Activated naive CD8-positive, alpha-beta T cell treated with anti-CD3 and anti-CD28 coated beads for 36 hours (primary cell): Measurements from ENCODE around the gene PRR15. TPM values are rescaled to one million over a fixed set of nuclear protein-coding genes. Genes with fewer than 3 reads are reported as not detected.
"Not testable (repeated sequence)": the region's sequence is repeated elsewhere in the genome, so short reads cannot be mapped to it uniquely, and the experiment has no call there.

Source experiments
- DNase-seq: peaks from one replicate; pipeline ENCODE4 v3.0.0; 2021
- H3K27ac Mint-ChIP-seq: one replicate; pipeline ENCODE4 v1.8.0; 2022; ENCODE audit warnings: mild to moderate bottlenecking, moderate library complexity, mixed read lengths
- H3K27me3 Mint-ChIP-seq: one replicate; pipeline ENCODE4 v1.8.0; 2022; ENCODE audit warnings: mild to moderate bottlenecking, mixed read lengths
- H3K36me3 Mint-ChIP-seq: one replicate; pipeline ENCODE4 v1.8.0; 2021; ENCODE audit warnings: mild to moderate bottlenecking, mixed read lengths
- H3K4me1 Mint-ChIP-seq: one replicate; pipeline ENCODE4 v1.8.0; 2021; ENCODE audit warnings: mixed read lengths
- H3K4me3 Mint-ChIP-seq: one replicate; pipeline ENCODE4 v1.8.0; 2022; ENCODE audit warnings: mild to moderate bottlenecking, moderate library complexity, mixed read lengths
- H3K9me3 Mint-ChIP-seq: one replicate; pipeline ENCODE4 v1.8.0; 2022; ENCODE audit warnings: mixed read lengths
- total RNA-seq, 2 experiments: library from RNA; stranded (reverse); gene quantifications; one replicate each; pipeline ENCODE4 v1.2.3, GENCODE V29; 2021

PRR15 gene
- total RNA-seq: not detected

GRCh38 chr7:29563590-29564495 is at the start of gene PRR15:
PRR15 (plus strand) TSS chr7:29563835; CDS start chr7:29566330, 2,495 bp downstream.
- H3K36me3 Mint-ChIP-seq: no peaks in the 10 kb centered on the region
- H3K9me3 Mint-ChIP-seq: no peaks in the 10 kb centered on the region
- peaks cover 19% of the 10 kb centered on the region for H3K4me1 Mint-ChIP-seq
- peaks cover 87% of the 10 kb centered on the region for H3K27me3 Mint-ChIP-seq
- no peak within 1 kb of the TSS for H3K27ac Mint-ChIP-seq
- peak; percentile 8 for DNase-seq
- H3K4me3 Mint-ChIP-seq: peak within 1 kb of the TSS; percentile 61

- no peak overlapping the region for H3K27ac Mint-ChIP-seq
- H3K9me3 Mint-ChIP-seq: peaks cover 4% of the 10 kb centered on the region
- no peaks in the 10 kb centered on the region for H3K4me1 Mint-ChIP-seq
- H3K4me3 Mint-ChIP-seq: no peak overlapping the region
- H3K27me3 Mint-ChIP-seq: peaks cover 8% of the 10 kb centered on the region
- DNase-seq: no peak
- no peaks in the 10 kb centered on the region for H3K36me3 Mint-ChIP-seq
These were observed 47.1 kb upstream of the PRR15 start for GRCh38 chr7:29516491-29516890.

GRCh38 chr7:29518616-29519015 is 45.0 kb upstream of the PRR15 start:
- no peak overlapping the region for H3K4me3 Mint-ChIP-seq
- H3K27me3 Mint-ChIP-seq: peaks cover 14% of the 10 kb centered on the region
- no peak for DNase-seq
- no peak overlapping the region for H3K27ac Mint-ChIP-seq
- peaks cover 10% of the 10 kb centered on the region for H3K9me3 Mint-ChIP-seq
- no peaks in the 10 kb centered on the region for H3K36me3 Mint-ChIP-seq
- no peaks in the 10 kb centered on the region for H3K4me1 Mint-ChIP-seq

- no peaks in the 10 kb centered on the region for H3K4me1 Mint-ChIP-seq
- H3K27ac Mint-ChIP-seq: no peak overlapping the region
- H3K9me3 Mint-ChIP-seq: peaks cover 10% of the 10 kb centered on the region
- DNase-seq: no peak
- peaks cover 20% of the 10 kb centered on the region for H3K27me3 Mint-ChIP-seq
- H3K36me3 Mint-ChIP-seq: no peaks in the 10 kb centered on the region
- no peak overlapping the region for H3K4me3 Mint-ChIP-seq
These were observed 39.9 kb upstream of the PRR15 start for GRCh38 chr7:29523728-29524127.

- no peaks in the 10 kb centered on the region for H3K4me1 Mint-ChIP-seq
- peaks cover 10% of the 10 kb centered on the region for H3K27me3 Mint-ChIP-seq
- DNase-seq: no peak
- peaks cover 5% of the 10 kb centered on the region for H3K9me3 Mint-ChIP-seq
- no peak overlapping the region for H3K4me3 Mint-ChIP-seq
- H3K36me3 Mint-ChIP-seq: no peaks in the 10 kb centered on the region
- no peak overlapping the region for H3K27ac Mint-ChIP-seq
These were observed 36.0 kb upstream of the PRR15 start for GRCh38 chr7:29527505-29528108.

GRCh38 chr7:29528526-29528925 is 35.1 kb upstream of the PRR15 start:
- not testable (repeated sequence) for H3K36me3 Mint-ChIP-seq, H3K4me1 Mint-ChIP-seq, H3K27ac Mint-ChIP-seq, H3K4me3 Mint-ChIP-seq, H3K9me3 Mint-ChIP-seq, DNase-seq
- H3K27me3 Mint-ChIP-seq: peaks cover 10% of the 10 kb centered on the region

- no peak for DNase-seq
- Mint-ChIP-seq H3K9me3 (no peaks in the 10 kb centered on the region), H3K27ac (no peak overlapping the region), H3K36me3 (no peaks in the 10 kb centered on the region), H3K4me3 (no peak overlapping the region), H3K27me3 (peaks cover 27% of the 10 kb centered on the region), H3K4me1 (no peaks in the 10 kb centered on the region)
These were observed 25.2 kb upstream of the PRR15 start for GRCh38 chr7:29538389-29538788.

GRCh38 chr7:29539471-29539870 is 24.2 kb upstream of the PRR15 start:
- Mint-ChIP-seq H3K27me3 (peaks cover 33% of the 10 kb centered on the region), H3K27ac (no peak overlapping the region), H3K4me3 (no peak overlapping the region), H3K4me1 (no peaks in the 10 kb centered on the region), H3K9me3 (peaks cover 2% of the 10 kb centered on the region), H3K36me3 (no peaks in the 10 kb centered on the region)
- no peak for DNase-seq

- Mint-ChIP-seq H3K9me3 (peaks cover 2% of the 10 kb centered on the region), H3K36me3 (no peaks in the 10 kb centered on the region), H3K27me3 (peaks cover 16% of the 10 kb centered on the region), H3K4me1 (no peaks in the 10 kb centered on the region), H3K27ac (no peak overlapping the region), H3K4me3 (no peak overlapping the region)
- DNase-seq: no peak
These were observed 16.2 kb upstream of the PRR15 start for GRCh38 chr7:29547421-29547820.

- Mint-ChIP-seq H3K9me3 (no peaks in the 10 kb centered on the region), H3K4me1 (no peaks in the 10 kb centered on the region), H3K4me3 (no peak overlapping the region), H3K27me3 (peaks cover 16% of the 10 kb centered on the region), H3K27ac (no peak overlapping the region), H3K36me3 (no peaks in the 10 kb centered on the region)
- DNase-seq: no peak
These were observed 14.8 kb upstream of the PRR15 start for GRCh38 chr7:29548823-29549222.

- H3K4me3 Mint-ChIP-seq: no peak overlapping the region
- peaks cover 20% of the 10 kb centered on the region for H3K27me3 Mint-ChIP-seq
- H3K36me3 Mint-ChIP-seq: no peaks in the 10 kb centered on the region
- no peak overlapping the region for H3K27ac Mint-ChIP-seq
- no peak for DNase-seq
- H3K4me1 Mint-ChIP-seq: no peaks in the 10 kb centered on the region
- peaks cover 4% of the 10 kb centered on the region for H3K9me3 Mint-ChIP-seq
These were observed 11.2 kb upstream of the PRR15 start for GRCh38 chr7:29552392-29552791.

- Mint-ChIP-seq H3K36me3 (no peaks in the 10 kb centered on the region), H3K27ac (no peak overlapping the region), H3K4me3 (no peak overlapping the region), H3K27me3 (peaks cover 27% of the 10 kb centered on the region), H3K4me1 (no peaks in the 10 kb centered on the region), H3K9me3 (peaks cover 4% of the 10 kb centered on the region)
- no peak for DNase-seq
These were observed 8.6 kb upstream of the PRR15 start for GRCh38 chr7:29555061-29555460.

GRCh38 chr7:29556405-29557195 is 7.0 kb upstream of the PRR15 start:
- Mint-ChIP-seq H3K4me3 (no peak overlapping the region), H3K4me1 (no peaks in the 10 kb centered on the region), H3K9me3 (peaks cover 4% of the 10 kb centered on the region), H3K27ac (no peak overlapping the region), H3K36me3 (no peaks in the 10 kb centered on the region), H3K27me3 (peaks cover 40% of the 10 kb centered on the region)
- DNase-seq: no peak

- peaks cover 52% of the 10 kb centered on the region for H3K27me3 Mint-ChIP-seq
- peaks cover 4% of the 10 kb centered on the region for H3K9me3 Mint-ChIP-seq
These were observed 5.7 kb upstream of the PRR15 start for GRCh38 chr7:29557954-29558353.

GRCh38 chr7:29561271-29561670 is 2.4 kb upstream of the PRR15 start:
- Mint-ChIP-seq H3K27me3 (peaks cover 73% of the 10 kb centered on the region), H3K4me1 (peaks cover 17% of the 10 kb centered on the region)

More at GRCh38 chr7:29557954-29558353, 5.7 kb upstream of the PRR15 start:
- Mint-ChIP-seq H3K4me1 (no peaks in the 10 kb centered on the region), H3K4me3 (no peak overlapping the region), H3K36me3 (no peaks in the 10 kb centered on the region), H3K27ac (no peak overlapping the region)
- DNase-seq: no peak

More at GRCh38 chr7:29561271-29561670, 2.4 kb upstream of the PRR15 start:
- H3K36me3 Mint-ChIP-seq: no peaks in the 10 kb centered on the region
- no peak overlapping the region for H3K4me3 Mint-ChIP-seq
- no peak overlapping the region for H3K27ac Mint-ChIP-seq
- H3K9me3 Mint-ChIP-seq: peaks cover 3% of the 10 kb centered on the region
- DNase-seq: no peak
